Cardiac atrium fibroblast (primary cell): Measurements from ENCODE around the gene CYP3A4. TPM values are rescaled to one million over a fixed set of nuclear protein-coding genes. Genes with fewer than 3 reads are reported as not detected.

ENCODE experiments used
- total RNA-seq: library from RNA; depleted of rRNA; stranded (reverse); fragments of >200 nt; gene quantifications from 2 replicates; pipeline ENCODE4 v1.2.3, GENCODE V29; 2015

Gene CYP3A4
- not detected in 2 replicates for total RNA-seq

DNA sequence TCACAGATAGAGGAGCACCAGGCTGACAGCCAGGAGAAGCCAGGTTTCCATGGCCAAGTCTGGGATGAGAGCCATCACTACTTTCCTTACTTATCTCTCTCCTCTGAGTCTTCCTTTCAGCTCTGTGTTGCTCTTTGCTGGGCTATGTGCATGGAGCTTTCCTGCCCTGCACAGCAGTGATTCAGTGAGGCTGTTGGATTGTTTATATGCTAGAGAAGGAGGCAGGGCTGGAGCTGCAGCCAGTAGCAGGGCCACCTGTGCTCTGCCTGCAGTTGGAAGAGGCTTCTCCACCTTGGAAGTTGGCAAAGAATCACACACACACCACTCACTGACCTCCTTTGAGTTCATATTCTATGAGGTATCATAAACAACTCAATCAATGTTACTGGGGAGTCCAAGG lies at the start of gene CYP3A4:
Gene CYP3A4 (minus strand): TSS at position 178 of the 400 bp plus-strand sequence. CDS start 103 bp downstream, at position 75.

DNA sequence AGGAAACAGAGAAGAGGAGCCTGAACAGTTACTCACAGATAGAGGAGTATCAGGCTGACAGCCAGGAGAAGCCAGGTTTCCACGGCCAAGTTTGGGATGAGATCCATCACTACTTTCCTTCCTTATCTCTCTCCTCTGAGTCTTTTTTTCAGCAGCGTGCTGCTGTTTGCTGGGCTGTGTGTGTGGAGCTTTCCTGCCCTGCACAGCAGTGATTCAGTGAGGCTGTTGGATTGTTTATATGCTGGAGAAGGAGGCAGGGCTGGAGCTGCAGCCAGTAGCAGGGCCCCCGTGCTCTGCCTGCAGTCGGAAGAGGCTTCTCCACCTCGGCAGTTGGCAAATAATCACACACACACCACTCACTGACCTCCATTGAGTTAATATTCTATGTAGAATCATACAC lies 49.0 kb downstream of the CYP3A4 start, which contains the start of gene CYP3A7:
Gene CYP3A7 (minus strand): TSS at position 210 of the 400 bp plus-strand sequence. CDS start 103 bp downstream, at position 107.

Other genes starting within 250 kb of the CYP3A4 start
- gene FAM200A, start 232.1 kb downstream of the CYP3A4 start, total RNA-seq, result 5.2 and 7.1 TPM in 2 replicates
- gene ZNF655, start 225.5 kb downstream of the CYP3A4 start, total RNA-seq, result 34.7 and 38.7 TPM in 2 replicates
- gene TMEM225B, start 185.9 kb downstream of the CYP3A4 start, total RNA-seq, result 1.1 TPM in 1 of 2 replicates, not detected in the other
- gene ZSCAN25, start 167.2 kb downstream of the CYP3A4 start, total RNA-seq, result 6.3 and 6.9 TPM in 2 replicates
- not detected in 2 replicates for gene CYP3A5, start 104.2 kb downstream of the CYP3A4 start, total RNA-seq
- gene CYP3A7, start 49.0 kb downstream of the CYP3A4 start, total RNA-seq, result not detected in 2 replicates
- gene CYP3A43, start 43.8 kb upstream of the CYP3A4 start, total RNA-seq, result not detected in 2 replicates
- 0.16 TPM in 1 of 2 replicates, not detected in the other for gene OR2AE1, start 92.8 kb upstream of the CYP3A4 start, total RNA-seq
- 26.5 and 30.5 TPM in 2 replicates for gene TRIM4, start 135.3 kb upstream of the CYP3A4 start, total RNA-seq
- not detected in 2 replicates for gene GJC3, start 145.4 kb upstream of the CYP3A4 start, total RNA-seq
- gene AZGP1, start 191.8 kb upstream of the CYP3A4 start, total RNA-seq, result not detected in 2 replicates
- gene ZKSCAN1, start 231.4 kb upstream of the CYP3A4 start, total RNA-seq, result 17.1 and 20.3 TPM in 2 replicates